HG02623 (cell line): ENCODE measurements around the gene PLCB1.

ENCODE experiments used
- ATAC-seq: cut with Tn5 transposase; IDR thresholded peaks from one replicate; pipeline ENCODE4 v1.9.1; 2021; ENCODE audit warnings: moderate library complexity; ENCODE audit not compliant: unreplicated experiment

Gene PLCB1

DNA sequence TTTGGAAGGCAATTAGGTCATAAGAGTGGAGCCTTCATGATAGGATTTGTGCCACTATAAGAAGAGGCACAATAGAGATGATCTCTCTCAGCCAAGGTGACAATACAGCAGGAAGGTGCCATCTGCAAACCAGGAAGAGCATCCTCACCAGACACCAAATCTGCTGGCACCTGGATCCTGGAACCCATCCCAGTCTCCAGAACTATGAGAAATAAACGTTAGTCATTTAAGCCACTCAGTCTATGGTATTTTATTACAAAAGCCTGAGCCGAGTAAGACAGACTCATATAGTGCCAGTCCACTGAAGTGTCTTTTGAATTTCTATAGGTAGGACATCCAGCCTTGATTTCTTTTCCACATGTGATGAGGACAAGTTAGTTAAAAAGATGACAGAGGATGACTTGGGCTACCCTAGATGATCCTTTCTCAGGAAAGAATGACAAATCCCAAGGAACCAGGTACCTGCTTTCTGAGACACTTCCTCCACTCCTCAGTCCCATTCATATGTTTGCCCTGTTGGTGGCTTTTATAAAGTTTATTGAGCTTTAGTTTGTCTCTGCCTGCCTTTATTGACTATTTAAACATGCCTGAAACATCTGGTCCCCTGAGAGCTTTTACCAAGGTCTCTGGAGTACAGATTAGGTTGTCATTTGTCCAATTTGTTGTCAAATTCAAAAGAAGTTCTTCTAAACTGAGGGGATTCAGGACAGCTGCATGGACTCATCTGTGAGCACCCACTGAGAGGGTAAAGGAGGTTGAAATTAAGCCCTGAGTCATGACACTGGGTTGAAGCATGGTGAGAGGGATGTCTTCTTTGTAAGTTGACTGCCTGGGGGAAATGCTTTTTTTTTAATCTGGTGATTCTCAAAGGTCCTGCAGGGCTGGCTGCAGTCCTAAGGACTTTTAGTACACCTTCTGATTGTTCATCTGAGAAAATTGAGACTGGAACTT is 771.9 kb downstream of the PLCB1 start:
- ATAC-seq = no peak

DNA sequence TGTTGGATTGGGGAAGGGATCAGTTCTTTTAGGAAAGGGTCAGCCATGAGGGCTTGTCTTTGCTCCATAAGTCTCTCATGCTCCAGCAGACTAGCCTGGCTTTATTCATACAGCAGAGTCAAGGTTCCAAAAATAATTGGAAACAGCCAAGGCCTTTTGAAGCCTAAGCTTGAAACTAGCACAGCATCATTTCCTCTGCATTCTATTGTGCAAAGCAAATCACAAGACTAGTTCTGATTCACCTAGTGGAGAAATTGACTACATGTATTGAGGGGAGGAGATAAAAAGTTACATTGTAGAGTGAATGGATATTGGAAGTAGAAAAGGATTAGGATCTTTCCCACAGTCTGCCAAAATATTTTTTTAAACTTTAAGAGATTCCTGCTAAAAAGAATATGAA is 777.5 kb downstream of the PLCB1 start:
- ATAC-seq = no peak

DNA sequence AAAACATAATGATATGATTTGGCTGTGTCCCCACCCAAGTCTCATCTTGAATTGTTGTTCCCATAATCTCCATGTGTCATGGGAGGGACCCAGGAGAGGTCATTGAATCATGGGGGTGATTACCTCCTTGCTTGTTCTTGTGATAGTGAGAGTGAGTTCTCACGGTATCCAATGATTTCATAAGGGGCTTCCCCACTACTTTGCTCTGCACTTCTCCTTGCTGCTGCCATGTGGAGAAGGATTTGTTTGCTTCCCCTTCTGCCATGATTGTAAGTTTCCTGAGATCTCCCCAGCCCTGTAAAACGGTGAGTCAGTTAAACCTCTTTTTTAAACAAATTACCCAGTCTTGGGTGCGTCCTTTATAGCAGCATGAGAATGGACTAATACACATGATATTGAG is 780.0 kb downstream of the PLCB1 start:
- ATAC-seq = no peak

DNA sequence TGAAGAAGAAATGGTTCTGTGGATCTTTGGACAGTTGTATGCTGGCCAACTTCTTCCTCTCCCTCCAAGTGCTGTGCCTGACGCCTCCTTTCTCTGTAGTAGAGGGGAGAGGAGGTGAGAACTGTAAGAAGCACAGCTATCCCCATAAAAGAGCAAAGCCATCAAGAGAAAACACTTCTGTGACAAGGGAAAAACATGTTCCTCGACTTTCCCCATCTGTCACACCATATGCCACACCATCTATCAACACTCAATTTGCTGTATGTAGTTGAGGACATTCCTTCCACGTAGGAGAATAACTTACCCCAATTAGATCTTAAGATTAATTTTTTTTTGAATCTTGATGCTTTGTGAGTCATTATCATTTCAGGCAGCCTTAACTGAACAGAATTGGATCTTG is 780.7 kb downstream of the PLCB1 start:
- ATAC-seq = no peak

DNA sequence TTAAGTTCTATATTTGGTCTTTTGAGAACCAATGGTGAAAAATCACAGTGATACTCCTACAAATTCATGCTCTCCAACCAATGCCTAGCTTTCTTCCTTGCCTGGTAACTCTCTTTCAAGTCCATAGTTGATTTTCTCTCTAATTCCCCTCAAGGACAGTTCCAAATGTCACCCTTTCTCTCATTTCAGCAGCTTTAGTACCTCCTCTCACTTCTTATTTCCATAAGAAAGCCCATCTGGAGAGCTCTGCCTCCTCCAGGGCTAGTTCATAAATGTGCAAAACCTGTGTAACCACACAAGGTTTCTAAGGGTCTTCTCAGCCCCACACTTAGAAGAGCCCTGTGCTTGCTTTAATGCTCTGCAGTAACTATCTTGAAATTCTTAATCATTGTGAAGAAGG is 781.4 kb downstream of the PLCB1 start:
- no peak for ATAC-seq

DNA sequence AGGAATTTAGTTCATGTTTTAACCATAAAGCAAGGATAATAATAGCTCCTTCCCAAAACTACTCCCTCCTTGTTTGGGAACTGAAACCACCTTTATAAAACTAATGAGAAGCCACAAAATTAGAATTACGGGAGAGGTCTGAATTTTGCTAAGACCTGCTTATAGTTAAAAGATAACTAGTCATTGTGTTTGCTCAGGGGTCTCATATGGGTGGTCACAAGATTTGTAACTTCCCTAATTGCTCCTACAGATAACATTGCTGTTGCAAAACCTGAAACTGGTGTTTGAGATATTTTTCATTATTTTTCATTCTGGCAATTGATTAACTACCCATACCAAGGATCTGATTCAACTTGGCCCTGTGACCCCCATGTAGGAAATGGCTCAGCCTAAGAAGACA is 782.4 kb downstream of the PLCB1 start:
- no peak for ATAC-seq

DNA sequence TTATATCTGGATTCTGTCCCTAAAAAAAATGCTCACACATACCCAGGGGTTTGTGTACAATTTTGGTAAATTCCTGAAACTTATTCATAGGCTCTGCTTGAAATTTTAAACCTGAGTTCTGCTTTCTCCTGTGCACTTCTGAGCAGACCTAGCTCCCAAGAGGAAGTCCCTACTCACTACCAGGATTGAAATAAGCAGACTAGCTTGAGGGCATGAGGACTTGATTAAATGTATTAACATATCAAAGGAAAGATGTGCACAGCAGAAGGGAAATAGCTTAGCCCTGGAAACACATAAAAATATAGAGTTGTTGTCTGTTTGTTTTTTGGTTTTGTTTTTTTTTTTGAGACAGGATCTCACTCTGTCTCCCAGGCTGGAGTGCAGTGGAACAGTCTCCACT is 785.0 kb downstream of the PLCB1 start:
- no peak for ATAC-seq

DNA sequence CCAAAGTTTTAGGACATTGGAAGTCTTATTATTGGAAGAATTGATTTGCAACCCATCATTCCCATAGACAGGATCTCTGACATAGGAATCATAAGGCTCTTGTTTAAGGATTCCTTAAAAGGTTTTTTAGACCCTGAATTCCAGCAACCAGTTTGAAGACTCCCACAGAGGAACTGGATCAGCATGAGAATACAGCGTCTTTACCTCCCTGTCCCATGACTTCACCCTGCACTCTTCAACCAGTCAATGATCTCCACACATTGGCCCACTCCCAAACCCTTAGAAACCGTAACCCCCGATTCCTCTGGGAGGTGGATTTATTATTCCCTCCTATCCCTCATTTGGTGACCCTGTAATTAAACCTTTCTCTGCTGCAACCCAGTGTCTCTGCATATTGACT is 786.1 kb downstream of the PLCB1 start:
- ATAC-seq = no peak

DNA sequence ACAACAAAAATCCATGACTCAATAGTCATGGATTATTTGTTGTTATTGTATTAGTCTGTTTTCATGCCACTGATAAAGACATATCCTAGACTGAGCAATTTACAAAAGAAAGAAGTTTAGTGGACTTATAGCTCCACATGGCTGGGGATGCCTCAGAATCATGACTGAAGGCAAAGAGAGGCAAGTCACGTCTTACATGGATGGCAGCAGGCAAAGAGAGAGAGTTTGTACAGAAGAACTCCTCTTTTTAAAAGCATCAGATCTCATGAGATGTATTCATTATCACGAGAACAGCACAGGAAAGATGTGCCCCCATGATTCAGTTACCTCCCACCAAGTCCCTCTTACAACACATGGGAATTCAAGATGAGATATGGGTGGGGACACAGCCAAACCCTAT is 792.5 kb downstream of the PLCB1 start:
- ATAC-seq = no peak

DNA sequence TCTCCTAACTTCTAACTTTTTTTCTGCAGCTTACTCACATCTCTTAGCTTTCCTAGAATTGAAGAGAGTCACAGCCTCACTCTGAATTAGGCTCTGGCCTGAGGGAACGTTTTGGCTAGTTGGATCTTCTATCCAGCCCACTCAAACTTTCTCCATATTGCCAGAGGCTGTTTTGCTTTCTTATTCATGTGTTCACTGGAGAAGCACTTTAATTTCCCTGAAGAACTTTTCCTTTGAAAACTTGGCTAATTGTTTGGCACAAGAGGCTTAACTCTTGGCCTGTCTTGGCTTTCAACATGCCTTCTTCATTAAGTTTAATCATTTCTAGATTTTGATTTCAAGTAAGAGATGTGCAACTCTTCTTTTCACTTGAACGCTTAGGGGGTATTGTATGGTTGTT is 798.7 kb downstream of the PLCB1 start:
- ATAC-seq = no peak

DNA sequence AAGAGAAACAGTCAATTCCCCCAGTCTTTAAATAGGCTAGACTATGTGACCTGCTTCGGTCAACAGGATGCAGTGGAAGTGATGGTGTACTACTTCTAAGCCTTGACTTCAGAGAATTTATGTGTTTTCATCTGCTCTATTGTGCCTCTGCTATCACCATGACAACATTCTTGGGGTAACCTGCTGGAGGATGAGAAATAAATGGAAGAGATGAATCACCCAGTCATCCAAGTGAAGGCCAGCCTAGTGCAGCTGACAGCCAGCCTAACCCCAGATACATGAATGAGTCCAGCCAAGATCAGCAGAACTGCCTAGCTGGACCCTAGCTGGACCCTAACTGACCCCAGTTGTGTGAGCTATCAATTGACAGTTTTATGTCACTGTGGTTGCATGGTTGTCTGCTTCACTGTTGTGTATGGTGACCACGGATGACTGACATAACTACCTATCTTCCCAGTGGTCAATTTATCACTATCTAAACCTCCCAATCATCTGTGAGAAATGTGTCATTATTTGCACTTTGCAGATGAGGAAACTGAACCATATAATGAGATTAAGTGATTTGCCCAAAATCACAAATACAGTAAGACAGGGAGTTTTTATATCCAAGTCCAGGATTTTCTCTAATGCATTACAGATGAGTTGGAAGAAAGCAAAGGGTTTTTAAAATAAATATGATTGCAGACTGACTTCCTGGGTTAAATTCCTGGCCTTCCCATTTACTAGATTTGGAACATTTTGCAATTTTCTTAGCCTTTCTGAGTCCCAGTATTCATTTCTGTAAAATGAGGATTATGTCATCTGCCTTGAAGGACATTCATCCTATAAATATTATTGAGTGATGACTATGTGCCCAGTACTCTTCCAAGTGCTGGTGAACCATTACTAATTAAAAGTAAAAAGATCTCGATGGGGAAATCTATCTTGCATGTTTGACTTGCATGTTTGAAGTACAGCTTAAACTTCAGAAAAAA is 800.4 kb downstream of the PLCB1 start:
- no peak for ATAC-seq

DNA sequence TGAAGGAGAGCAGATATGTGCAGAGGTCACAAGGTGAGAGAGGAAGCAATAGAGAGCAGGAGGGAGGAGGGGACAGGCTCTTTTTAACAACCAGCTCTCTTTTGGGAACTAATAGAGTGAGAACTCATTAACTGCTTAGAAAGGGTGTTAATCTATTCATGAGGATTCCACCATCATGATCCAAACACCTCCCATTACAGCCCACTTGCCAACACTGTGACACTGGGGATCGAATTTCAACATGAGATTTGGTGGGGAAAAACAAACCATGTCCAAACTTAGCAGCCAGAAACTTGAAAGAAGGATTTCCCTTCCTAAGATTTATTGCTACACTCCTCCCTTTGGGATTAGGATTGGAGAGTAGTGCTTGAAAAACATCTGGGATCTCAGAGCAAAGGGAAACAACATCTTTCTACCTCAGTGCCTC is 801.3 kb downstream of the PLCB1 start:
- no peak for ATAC-seq

DNA sequence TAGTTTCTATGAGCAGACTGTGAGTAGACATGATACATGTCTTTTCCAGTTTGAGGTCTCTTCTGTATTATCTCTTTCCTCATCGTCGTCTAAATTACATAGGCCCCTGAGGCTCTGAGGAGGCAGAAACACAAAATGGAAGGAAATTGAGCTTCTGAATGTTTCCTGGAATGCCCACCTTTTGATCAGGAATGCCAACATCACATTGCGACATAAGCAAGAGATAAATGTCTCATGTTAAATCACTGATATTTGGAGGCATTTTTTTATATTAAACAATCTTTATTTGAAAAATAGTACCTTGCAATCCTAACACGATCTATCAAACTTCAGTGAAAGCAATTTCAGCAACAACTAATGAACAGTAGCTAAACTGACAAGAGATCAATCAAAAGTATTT is 802.3 kb downstream of the PLCB1 start:
- no peak for ATAC-seq
